NCI-H345 (cell line): ENCODE results near the gene LRRC42.
A peak's percentile ranks its signal among the peaks of the same experiment; 100 is the strongest.

Source experiments
- DNase-seq: peaks from one replicate; lab custom pipeline; 2025; lab: John Stamatoyannopoulos, UW

The LRRC42 gene, protein sequence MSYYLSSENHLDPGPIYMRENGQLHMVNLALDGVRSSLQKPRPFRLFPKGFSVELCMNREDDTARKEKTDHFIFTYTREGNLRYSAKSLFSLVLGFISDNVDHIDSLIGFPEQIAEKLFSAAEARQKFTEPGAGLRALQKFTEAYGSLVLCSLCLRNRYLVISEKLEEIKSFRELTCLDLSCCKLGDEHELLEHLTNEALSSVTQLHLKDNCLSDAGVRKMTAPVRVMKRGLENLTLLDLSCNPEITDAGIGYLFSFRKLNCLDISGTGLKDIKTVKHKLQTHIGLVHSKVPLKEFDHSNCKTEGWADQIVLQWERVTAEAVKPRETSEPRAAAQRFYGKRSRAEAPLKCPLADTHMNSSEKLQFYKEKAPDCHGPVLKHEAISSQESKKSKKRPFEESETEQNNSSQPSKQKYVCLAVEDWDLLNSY

DNA sequence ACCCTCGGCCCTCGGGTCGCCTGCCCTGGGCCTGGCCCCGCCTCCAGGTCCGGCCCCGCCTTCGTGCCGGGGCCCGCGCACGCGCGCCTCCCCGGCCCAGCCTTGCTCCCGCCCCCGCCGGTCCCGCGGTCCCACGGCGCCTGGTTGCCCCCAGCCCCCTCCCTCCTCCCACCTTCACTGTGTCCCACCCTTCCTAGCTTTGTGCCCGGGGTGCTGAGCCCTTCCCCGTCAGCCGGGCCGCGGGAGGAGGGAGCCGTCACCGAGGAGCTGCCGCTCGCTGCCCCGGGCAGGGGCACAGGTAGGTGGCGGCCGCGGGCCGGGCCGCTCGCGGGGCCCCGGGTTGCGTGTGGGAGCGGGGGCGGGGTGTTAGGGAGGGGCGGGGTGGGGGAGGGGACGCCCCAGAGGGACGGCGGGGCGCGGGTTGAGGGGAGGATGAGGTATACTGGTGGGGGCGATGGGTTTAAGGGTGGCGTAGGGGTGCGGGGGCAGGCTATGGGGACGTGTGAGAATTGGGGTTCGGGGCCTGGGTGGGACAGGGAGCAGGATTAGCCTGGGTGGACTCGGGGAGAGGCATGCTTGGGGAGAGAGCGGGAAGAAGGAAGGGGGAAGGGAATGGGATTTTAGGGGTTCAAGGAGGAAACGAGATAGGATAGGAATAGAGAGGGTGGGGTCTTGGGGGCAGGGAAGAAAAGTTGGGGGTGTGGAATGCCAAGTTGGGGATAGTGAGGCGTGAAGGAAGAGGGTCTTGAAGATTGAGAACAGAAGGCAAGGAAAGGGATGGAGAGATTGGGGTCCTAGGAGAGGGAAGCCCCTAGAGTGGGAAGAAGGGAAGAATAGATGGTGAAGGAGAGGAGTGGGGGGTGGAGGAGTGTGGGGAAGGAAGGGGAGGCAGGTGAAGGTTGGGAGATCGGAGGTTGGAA lies at the start of gene LRRC42:
Gene LRRC42 (plus strand): TSS at position 99 of the 920 bp plus-strand sequence. CDS start 5,650 bp downstream, outside the sequence.
- peak; percentile 94 for DNase-seq

DNA sequence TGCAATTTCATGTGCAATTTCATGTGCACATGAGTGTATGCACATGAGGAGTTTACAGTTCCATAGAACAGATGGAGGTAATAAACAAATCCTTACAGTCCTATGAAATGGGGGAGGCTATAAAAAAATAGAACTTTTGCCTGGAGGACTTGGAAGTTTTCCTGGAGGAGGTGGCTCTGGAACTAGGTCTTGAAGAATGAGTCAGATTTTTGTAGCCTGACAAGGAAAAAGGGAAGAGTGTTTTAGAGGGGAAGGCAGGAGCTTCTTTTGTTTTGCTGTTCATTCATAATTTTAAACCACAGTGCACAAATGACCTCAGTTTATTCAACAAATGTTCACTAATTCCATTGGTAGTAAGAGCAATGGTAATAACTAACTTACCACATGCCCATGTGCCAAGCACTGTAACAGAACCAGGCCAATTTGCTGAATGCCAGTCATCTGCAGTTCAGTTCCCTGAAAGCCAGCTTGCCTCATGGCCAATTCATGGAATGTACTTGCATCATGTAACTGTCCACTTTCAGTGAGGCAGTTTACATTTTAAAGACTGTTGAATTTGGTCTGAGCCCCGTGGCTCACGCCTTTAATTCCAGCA lies 49.4 kb upstream of the LRRC42 start:
- no peak for DNase-seq

DNA sequence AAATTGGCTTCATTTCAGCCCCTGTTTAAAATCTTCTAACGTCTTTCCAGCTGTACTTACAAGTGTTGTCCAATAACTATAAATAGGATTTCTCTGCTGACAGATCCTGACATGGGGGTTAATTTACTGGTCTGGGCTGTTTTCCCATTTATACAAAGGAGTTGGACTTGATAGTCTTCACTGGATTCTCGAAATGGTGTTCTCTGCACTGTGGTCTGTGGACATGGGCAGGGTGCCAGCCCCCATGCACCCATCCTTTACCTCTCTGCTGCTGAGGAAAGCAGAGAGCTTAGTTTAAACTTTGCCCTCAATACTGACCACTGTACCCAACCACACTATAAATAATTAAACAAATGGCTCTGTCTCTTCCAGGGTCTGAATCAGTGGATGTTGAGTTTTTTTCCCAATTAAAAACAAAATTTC lies 46.9 kb upstream of the LRRC42 start:
- no peak for DNase-seq

DNA sequence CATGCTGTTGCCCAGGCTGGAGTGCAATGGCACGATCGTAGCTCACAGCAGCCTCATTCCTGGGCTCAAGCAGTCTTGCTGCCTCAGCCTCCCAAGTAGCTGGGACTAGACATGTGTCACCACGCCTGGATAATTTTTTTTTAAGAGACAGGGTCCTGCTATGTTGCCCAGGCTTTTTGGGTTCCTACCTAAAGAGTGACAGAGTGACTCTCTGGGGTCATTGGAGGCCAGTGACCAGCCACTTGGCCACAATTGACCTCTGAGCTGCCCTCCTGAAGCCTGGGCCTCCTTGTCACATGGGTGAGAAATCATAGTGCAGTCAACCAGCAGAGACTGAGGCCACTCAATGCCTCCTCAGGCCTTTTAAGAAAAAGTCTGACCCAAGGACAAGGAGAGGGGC lies 46.4 kb upstream of the LRRC42 start:
- no peak for DNase-seq

DNA sequence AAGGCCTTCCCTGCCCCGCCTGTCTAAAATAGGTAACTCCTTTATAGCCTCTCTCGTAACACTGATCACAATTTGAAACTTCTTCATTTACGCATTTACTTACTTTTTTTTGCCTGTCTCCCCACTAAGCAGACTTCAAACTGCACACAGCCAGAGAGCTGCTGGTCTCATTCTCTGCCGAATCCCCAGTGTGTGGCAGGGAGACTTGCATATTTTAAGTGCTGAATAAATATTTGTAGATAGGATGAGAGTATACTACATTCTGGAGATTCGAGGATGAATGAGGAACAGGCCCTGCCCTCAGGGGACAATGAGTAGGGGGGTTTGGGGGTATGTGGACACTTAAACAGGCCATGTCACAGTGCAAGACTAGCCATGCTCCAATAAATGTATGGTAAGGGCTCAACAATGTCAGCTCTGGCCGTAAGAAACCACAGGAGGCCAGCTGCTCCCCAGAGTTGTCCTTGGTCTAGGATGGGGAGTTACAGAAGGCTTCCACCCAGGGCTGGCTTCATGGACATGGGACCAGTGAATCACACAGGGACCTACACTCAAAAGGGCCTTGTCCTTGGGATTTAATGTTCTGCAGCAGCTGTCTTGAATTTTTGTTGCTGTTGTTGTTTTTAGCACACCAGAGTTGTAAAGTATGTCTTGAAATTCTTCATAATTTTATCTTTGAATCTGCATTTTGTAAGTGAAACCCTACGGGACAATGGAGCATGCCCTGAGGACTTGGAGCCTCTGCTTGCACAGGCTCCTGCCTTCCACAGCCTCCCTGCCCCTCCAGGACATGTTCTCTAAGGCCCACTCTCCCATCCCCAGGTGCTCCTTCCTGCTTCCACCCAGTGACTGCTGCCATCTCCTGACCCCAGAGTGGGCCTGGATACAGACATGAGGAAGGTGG lies 43.7 kb upstream of the LRRC42 start:
- peak; percentile 15 for DNase-seq

DNA sequence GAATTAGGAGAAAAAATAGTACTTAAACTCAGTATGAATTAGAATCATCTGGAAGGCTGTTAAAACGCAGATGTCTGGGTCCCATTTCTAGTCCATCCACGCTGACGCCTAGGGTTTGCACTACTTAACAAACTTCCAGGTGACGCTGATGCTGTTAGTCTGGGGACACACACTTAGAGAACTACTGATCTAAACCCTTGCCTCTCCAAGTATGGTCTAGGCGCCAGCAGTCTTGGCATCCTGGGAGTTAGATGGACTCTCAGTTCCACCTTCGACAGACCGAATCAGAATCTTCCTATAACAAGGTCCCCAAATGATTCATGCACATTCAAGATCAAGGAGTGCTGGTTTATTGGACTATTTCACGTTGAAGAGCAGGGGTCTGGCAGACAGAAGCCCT lies 40.6 kb upstream of the LRRC42 start:
- DNase-seq, result no peak

DNA sequence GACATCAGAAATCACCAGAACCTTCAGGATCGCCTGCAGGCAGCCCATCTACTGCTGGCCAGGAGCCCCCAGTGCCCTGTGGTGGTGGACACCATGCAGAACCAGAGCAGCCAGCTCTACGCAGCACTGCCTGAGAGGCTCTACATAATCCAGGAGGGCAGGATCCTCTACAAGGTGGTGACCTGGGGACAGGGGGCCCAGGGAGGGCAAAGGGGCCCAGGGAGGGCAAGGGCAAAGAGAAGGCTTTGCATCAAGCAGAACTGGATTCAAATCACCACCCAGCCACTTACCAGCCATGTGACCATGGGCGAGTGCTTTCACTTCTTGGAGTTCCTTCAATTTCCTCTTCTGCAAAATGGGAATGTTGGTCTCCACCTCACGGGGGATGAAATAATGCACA lies 40.0 kb upstream of the LRRC42 start:
- no peak for DNase-seq

DNA sequence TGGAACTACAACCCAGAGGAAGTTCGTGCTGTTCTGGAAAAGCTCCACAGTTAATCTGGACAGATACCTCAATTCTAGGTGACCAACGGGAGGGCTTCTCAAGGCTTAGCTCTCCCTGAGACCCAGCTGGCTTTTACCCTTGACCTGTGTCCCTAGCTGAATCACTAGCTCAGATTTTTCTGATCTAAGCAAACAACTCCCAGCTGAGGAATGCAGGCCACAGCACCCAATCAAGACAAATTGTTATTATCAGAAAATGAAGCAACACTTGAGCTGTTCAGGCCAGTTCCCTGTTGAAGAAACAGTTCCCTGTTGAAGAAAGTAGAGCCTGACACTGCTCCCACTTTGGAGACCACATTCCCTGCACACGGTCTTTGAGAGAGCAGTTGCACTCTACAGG lies 36.2 kb upstream of the LRRC42 start:
- no peak for DNase-seq

DNA sequence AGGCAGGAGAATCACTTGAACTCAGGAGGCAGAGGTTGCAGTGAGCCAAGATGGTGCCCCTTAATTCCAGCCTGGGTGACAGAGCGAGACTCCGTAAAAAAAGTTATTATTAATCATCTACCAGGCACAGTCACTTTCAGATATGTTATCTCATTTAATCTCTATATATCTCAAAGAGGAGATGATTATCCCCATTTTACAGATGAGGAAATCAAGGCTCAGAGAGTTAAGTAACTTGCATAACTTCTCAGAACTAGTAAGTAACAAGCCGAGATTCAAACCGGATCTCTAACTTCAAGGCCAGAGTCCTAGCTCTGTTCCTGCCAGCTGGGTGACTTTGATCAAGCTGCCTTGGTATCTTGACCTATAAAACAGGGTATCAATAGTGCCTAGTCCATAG lies 34.7 kb upstream of the LRRC42 start:
- no peak for DNase-seq

DNA sequence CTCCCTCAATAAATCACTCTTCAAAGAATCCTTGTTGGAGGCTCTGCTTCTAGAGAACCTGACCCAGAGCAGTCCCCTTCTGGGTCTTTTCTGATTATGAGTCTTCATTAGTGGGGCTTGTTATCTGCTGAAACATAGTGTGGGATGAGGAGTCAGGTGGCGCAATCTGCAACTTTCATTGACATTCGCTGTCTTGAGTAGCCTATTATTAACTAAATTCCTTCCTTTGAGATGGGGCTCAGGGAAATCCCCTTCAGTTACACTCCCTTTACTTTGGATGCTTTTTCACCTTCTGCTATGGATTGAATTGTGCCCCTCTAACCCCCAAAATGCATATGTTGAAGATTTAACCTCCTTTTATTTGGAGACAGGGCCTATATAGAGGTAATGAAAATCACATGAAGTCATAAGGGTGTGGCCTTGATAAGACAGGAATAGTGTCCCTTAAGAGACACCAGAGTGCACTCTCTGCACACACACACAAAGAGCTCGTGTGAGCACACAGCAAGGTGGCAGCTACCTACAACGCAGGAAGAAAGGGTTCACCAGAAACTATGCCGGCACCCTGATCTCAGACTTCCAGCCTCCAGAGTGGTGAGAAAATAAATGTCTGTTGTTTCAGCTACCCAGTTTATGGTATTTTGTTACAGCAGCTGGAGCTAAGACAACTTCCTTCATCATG lies 32.7 kb upstream of the LRRC42 start:
- DNase-seq, result no peak

DNA sequence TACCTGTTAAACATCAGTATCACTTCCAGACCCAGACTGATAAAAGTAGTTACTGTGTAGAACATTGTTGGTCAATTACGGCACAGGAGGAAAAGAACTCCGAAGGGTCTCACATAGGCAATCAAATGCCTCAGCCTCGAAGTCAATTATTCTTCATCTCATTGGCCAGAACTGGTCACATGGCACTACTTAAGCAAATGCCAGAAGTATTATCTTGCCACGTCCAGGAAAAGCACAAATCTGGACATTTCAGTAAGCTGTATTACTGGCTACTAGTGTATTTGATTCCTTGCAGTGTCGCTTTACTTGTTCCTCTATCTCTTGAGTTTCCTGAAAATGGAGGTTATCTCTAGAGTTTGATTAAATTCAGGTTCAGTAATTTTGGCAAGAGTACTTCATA lies 27.8 kb upstream of the LRRC42 start:
- DNase-seq, result no peak

DNA sequence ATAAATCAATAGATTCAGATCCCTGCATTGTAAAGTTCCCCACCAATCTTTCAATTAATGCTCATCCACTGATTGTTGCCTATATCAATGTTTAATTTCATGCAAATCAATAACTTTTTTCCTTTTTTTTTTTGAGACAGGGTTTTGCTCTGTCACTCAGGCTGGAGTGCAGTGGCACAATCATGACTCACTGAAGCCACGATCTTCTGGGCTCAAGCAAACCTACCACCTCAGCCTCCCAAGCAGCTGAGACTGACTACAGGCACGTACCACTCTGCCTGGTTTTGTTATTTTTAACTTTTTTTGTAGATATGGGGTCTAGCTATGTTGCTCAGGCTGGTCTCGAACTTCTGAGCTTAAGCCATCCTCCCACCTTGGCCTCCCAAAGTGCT lies 26.5 kb upstream of the LRRC42 start:
- DNase-seq, result no peak

DNA sequence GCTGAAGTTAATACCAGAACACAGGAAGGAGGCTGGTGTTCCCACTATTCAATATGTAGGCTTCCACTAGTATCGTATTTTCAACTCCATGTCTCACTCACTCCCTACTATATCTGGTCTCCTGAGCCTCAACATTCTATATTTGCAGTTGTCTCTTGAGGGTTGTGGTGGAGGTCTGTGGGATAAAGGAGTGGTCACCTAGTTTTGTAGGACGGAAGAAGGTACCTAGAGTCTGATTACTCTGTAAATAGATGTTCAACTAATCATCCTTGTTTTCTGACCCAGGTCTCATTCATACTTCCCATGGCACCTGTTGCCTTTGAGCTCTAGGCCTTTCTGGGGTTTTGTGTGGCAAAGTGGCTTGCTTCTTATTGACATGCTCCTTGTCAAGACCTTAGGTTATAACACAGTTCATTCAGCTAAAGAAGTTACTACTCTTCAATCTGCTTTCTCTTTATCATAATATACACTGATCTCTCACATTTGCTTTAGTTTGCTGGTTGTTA lies 18.7 kb upstream of the LRRC42 start:
- DNase-seq, result no peak

DNA sequence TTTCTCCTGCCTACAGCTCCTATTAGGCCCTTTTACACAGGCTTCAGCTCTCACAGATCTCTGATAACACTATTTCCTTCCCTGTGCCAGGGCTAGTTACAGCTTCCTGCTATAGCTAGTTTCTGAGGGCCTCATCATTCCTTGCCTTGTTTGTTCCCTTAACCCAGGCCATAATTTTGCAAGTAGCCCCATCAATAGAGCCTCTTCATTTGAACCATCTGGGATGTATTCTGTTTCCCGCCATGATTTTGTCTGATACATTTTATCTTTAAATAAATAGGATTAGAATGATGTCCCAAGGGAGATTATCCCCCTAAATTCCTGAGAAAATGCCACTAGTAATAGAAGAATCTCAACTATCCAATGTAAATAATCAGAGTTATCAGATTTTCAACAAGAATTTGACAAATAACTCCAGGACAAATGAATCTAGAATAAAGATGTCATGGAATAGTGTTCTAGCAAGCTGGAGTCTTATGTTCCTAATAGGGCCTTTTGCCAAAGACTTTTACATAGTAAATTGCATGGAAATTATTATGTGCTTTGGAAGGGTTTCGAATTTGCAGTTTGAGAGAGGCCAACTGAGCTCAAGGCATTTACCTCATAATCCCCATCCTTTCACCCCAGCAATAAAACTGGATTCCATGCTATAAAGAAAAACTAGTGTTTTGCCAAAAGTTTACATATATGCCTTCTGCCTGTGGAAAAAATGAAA lies 16.7 kb upstream of the LRRC42 start:
- DNase-seq, result no peak

DNA sequence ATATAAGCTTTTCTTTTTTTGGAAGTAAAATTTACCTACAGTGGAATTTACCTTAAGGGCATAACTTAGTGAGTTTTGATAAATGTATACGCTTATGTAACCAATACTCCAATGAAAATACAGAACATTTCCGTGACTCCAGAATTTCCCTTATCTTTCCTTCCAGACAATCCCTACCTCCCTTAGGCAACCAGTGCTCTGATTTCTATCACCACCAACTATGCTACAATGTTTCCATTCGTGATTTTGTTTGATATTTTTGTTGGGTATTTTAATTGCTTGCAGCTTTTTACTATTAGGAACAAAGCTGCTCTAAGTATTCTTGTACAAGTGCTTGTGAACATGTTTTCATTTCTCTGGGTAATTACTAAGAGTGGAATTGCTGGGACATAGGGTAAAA lies 15.2 kb upstream of the LRRC42 start:
- DNase-seq, result no peak

DNA sequence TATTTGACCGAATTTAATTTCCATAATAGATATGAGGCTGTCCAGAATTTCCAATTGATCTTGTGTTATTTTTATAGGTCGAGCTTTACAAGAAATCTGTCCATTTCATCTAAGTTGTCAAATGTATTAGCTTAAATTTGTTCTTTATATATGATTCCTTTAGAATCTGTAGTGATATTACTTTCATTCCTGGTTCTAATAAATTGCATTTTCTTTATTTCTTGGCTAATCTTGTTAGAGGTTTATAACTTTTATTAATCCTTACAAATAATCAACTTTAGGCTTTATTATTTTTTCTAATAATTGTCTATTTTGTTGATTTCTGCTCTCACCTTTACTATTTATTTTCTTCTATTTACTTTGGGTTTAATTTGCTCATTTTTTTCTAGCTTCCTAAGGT lies 14.6 kb upstream of the LRRC42 start:
- DNase-seq, result no peak

DNA sequence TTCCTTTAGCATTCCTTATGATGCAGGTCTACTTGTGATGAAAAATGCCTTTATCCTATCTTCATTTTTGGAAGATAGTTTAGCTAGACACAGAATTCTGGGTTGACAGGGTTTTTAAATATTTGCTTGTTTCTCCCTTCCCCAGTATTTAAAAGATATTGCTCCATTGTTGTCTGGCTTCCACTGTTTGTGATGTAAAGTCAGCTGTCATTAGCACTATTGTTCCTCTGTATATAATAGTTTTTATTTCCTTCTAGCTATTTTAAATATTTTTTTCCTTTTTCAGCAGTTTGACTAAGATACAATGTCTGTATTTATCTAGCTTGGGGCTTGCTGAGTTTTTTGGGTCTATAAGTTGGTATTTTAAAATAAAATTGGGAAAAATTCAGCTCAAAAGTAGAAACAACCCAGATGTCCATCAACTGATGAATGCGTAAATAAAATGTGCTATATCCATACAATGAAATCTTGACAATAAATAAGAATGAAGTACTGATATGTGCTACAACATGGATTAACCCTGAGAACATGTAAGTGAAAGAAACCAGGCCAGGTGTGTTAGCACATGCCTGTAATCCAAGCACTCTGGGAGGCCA lies 11.9 kb upstream of the LRRC42 start:
- DNase-seq, result no peak

DNA sequence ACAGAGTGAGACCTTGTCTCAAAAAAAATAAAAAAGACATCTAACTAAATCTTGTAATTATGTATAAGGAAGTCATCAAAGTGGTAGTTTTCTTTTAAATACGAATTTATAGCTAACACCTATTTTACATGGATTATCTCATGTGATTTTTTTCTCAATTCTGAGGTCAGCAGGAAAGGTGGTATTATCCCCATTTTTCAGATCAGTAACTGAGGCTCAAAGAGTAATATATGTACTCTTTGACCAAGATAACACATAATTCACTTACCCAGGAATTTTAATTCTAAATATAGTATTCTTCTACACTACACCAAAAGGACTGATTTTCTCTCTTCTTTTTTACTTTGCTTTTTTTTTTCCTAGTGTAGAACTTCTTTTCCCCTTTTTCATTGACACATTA lies 9.7 kb upstream of the LRRC42 start:
- DNase-seq, result no peak

DNA sequence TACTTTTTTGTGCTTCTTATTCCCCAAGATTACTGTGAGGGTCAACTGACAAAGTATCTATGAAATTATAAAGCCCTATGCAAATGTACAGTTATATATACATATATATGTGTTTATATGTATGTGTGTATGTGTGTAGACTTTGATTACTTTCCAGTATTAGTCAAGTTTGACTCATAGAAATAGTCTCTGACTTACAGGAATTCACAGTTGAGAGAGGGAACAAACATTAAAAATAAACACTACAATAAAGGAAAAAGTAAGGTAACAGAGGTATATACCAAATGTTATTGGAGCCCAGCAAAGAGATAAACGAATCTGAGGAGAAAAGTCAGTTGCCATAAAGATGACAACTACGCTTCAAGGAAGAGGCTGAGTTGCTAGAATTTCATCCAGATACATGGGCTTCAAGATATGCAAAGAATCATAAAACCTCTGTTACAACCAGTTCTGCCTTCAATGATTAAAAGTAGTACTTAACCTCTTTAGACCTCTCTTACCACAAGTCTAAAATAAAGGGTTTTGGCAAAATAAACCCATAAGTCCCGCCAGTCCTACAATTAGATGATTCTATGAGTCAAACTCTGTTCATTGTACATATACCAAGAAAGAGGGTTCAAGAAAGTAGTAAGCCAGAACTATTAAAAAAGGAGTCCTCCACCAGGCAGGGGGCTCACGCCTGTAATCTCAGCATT lies 7.9 kb upstream of the LRRC42 start:
- DNase-seq, result no peak
